Keratinocyte (primary cell): ENCODE data around the gene PCBD2.

Source experiments
- CTCF ChIP-seq, 3 experiments: IDR thresholded peaks in 1 of 3; conservative IDR thresholded peaks in 1 of 3; optimal IDR thresholded peaks in 1 of 3; 2 replicates in 2 of 3; 3 replicates in 1 of 3; pipeline versions ENCODE3 to v1.5.1; 2011; ENCODE audit warnings: low read length in 3 of 3, mild to moderate bottlenecking in 3 of 3, moderate library complexity in 2 of 3, control low read depth in 1 of 3, inconsistent platforms in 1 of 3; ENCODE audit not compliant: insufficient read depth in 2 of 3; ENCODE audit errors: extremely low read depth in 1 of 3
- EZH2 ChIP-seq: IDR thresholded peaks from one replicate; pipeline ENCODE4 v1.6.1; 2012; ENCODE audit warnings: inconsistent platforms, mild to moderate bottlenecking, low read length, moderate library complexity

GRCh38 chr5:134979416-134979815 lies 74.5 kb downstream of the PCBD2 start:
- TF ChIP-seq CTCF (optimal IDR thresholded peaks at IDR 0.05 in 1 of 3, IDR thresholded peaks at IDR 0.05 in 1 of 3, conservative IDR thresholded peaks at IDR 0.05 in 1 of 3; ENCODE audit: extremely low read depth in 1 of 3, insufficient read depth in 2 of 3, low read length in 3 of 3) (no peak), EZH2 (no peak)
